EL (cell line): ENCODE results near the gene XYLB.

Experiments
- DNase-seq: peaks from one replicate; pipeline ENCODE4 v3.0.0-alpha.2; 2016

The XYLB gene

DNA sequence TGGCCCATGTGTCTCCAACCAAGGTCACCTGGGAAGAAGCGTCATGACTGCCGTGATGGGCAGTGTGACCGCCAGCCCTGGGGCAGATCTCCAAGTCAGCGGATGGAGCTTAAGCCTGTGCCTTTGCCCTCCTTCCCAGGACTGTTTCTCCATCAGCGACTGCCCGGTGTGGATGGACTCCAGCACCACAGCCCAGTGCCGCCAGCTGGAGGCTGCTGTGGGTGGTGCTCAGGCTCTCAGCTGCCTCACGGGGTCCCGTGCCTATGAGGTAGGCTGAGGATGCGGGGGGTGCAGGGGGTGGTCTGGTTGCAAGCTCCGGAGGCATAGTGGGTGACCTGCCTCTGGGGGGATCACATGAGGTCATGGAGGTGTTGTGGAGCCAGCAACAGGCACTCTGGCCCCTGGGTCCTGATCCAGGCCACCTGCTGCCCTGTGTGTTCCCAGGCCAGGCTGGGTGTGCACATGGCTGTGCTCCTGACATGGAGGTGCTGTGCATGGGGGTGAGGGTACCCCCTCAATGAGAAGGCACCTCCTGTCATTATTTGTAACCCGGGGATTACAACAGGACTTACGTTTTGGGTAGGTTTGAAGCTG, 19.0 kb downstream of the XYLB start:
- no peak for DNase-seq

DNA sequence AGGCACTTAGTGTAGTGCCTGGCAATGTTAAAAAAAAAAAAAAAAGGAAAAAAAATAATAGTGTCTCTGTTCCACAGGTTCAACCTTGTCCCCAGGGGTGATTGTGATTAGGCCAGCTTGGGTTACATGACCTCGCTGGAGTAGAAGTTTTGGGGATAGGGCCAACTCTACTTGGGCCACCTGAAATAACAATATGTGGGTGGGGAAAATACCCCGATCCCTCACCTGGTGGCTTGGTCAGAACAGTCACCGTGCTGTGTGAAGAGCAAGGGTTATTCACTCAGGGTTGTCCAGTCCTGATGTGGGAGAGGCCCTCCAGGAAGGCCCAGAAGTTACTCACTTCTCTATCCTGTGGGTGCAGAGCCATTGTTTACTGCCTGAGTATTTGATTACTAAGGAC, 19.5 kb downstream of the XYLB start:
- no peak for DNase-seq

DNA sequence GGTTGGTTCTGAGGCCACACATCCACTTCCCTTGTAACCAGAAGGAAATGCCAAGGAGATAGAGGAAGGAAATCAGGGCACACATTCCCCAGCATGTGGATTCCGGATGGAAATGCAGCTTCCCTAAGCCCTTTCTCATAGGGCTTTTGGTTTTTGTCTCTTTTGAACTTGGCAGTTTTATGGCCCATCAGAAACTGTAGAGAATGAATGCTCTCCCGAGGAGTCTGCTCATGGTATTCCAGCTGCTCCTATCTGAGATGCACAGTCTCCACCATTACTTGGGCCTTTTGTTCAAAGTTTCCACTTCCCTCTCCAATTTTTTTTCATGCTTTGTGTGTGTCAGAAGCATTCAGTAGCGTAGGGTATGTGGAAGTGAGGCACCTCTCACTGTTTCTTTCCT, 21.2 kb downstream of the XYLB start:
- DNase-seq: no peak

DNA sequence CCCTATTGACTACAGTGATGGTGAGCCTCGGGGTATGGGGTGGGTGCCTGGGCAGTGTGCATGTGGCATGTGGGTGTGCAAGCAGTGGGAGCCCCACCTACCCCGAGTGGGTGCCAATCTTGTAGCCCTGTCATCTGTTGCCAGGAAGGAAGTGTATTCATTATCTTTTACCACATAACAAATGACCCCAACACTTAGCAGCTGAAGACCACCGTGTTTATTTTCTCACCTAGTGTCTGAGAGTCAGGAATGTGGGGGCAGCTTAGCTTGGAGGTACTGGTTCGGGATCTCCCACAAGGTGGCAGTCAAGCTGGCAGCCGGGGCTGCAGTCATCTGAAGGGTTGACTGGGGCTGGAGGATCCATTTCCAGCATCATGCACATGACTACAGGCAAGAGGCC, 21.7 kb downstream of the XYLB start:
- no peak for DNase-seq

DNA sequence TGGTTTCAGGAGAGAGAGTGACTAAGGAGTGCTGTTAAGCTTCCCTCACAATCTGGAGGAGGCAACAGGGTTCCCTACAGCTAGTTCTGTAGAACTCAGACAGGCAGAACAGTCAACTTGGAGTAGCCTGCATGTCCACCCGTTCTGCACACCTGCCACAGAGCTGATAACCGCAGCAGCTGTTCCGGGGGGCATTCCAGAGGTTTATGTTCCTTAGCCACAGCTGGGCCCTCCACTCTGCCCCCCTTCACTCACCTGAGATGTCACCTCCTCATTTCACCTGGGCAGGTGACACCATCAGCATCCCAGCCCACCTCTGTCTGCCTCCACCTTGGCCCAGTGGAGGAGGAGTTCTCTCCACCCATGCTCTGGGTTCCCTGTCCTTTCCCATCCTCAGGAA, 22.6 kb downstream of the XYLB start:
- DNase-seq: no peak

DNA sequence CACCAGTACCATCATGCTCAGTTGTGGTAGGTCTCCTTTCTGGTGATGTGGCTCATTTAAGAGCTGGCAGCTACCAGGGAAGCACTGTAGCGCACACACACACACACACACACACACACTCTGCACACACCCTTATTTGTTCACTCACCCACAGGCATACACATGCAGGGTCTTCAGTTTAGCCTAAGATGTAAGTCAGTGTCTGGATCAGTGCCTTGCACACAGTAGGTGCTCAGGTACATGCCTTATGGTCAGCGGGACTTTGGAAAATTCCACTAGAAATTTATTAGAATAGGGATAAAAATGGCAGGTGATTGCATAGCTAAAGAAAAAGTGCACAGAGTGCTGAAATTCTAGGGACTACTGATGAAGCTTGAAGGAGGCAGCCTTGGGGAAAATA, 23.6 kb downstream of the XYLB start:
- DNase-seq: no peak

DNA sequence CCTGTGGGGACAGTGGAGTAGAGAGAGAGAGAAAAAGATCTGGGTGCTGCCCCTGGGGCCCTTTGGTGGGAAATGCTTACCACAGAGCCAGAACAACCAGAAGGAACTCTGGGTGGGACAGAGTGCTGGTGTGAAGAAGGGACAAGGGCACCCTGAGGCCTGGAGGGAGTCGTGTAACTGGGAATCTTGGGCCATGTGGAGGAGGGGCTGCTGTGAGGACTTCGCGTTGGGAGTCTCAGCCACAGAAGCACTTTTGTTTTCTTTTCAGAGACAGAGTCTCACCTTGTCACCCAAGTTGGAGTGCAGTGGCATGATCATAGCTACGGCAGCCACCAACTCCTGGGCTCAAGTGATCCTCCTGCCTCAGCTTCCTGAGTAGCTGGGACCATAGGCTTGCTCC, 24.3 kb downstream of the XYLB start:
- DNase-seq: no peak

DNA sequence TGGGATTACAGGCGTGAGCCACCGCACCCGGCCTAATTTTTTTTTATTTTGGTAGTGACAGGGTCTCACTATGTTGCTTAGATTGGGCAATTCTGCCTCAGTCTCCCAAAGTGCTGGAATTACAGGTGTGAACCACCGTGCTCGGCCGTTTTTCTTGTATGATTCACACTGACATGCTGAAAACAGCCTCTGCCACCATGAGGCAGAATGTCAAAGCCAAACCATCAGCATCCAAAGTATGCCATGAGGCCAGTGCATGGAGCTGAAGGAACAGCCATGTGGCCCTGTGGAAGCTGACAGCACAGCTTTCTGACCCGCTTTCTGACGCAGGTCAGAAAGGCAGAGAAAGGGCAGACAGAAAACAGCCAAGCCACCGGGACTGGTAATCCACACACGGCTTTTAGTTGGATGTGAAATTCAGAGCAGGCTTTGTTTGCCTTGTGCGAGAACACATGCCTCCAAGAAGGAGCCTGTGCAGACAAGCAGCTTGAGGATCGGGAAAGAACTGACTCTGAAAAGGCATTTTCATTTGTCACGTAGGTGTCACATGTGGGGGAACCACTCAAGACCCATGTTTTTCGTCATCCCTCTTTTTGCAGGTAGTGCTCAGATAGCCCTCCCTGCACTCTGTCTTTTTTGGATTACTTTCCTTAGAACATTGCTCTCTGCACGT, 25.1 kb downstream of the XYLB start:
- DNase-seq: no peak

DNA sequence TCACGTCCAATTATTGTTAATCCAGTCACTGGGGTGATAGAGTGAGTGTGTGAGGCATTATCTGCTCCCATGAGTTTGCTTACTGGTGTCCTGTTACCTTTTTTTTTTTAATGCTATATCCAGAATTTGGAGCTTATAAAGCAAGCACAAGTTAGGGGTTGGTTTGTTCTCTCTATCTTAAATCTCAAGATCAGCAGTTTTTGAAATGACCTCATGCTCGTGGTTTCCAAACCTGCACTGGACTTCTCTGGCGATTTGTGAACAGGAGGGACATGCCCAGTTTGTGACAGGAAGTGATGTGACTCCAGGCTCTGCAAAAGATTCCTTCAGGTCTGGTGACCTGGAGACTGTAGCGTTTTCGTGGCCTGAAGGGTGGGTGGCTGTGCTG, 25.6 kb downstream of the XYLB start:
- no peak for DNase-seq

DNA sequence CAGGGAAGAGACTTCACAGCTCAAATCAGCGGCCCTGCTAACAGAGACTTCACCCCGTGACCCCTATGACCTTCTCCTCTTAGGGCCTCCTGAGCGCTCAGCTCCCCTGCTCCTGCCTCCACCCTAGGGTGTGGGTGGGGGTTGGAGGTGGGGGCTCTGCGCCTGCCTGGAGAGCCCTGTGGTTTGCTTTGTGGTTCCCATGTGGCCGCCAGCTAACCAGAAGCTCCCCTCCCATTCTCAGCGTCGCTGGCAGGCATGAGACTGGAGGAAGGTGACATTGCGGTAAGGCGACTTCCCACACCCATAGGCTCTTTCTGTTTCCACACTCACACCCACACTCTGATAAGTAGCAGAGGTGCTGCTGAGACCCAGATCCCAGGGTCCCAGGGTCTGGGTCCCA, 27.6 kb downstream of the XYLB start:
- DNase-seq: no peak

DNA sequence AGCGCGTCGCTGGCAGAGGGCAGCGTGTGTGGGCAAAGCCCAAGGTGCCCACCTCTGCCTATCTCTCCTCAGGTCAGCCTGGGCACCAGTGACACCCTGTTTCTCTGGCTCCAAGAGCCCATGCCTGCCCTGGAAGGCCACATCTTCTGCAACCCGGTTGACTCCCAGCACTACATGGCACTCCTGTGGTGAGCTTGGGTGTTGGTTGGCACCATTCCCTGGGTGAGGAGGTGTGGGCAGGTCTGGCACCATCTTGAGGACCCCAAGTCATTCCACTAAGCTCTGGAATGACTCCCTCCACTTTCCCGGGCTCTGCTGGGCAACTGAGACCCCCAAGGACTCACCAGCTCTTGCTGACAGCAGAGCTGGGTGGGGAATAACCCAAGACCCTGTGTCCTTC, 28.5 kb downstream of the XYLB start:
- DNase-seq: no peak

DNA sequence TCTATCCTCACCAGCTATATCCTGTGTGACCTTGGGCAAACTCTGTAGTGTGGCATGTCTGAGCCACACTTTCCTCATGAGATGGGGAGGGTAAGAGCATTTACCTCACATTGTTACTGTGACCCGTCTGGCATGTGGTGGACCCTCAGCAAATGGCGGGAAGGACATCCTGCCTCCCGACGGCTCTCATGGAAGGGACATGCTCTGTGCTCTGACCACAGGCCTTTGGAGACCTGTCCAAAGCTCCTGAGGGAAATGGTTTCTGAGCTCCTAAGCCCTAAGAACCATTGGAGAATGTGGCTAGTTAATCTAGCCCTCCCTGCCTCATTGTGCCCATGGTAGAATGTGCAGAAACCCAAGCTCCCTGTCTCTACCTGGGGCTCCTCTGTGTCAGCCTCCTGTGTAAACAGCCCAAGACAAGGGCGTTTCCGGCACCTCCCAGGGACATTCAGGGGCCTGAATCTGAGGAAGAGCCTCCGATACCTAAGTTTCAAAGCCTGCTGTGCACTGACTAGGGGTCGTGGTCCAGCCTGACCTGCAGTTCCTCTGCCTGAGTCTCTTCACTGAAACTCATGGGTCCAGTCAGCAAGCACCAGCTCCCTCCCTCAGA, 29.0 kb downstream of the XYLB start:
- DNase-seq: no peak

DNA sequence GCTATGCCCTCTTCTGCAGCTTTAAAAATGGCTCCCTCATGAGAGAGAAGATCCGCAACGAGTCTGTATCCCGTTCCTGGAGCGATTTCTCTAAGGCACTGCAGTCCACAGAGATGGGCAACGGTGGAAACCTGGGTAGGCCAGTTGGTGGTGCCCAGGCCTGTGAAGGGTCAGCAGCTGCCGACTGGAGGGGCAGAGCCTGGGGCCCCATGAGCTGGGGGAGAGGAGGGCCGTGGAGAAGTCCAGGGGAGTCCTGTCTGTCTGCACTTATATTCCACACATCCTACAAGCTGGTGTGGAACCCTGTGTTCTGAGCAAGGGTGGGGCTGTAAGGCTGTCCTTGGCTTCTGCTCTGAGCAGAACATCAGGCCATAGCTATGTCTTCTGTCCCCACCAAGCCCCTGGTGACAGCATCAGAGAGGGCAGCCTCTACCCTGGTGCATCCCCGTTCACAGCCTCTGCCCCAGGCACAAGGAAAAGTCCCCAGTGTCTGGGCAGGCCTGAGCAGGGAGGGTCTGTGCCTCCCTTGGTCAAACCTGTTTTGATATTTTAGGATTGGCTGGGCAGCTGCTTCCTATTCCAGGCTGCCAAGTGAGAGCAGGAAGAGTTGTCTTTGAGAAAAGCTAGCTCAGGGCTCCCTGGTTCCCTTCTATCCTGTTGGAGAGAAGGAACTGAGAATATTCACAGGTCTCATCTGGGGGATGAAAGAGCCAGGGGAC, 29.7 kb downstream of the XYLB start:
- no peak for DNase-seq

DNA sequence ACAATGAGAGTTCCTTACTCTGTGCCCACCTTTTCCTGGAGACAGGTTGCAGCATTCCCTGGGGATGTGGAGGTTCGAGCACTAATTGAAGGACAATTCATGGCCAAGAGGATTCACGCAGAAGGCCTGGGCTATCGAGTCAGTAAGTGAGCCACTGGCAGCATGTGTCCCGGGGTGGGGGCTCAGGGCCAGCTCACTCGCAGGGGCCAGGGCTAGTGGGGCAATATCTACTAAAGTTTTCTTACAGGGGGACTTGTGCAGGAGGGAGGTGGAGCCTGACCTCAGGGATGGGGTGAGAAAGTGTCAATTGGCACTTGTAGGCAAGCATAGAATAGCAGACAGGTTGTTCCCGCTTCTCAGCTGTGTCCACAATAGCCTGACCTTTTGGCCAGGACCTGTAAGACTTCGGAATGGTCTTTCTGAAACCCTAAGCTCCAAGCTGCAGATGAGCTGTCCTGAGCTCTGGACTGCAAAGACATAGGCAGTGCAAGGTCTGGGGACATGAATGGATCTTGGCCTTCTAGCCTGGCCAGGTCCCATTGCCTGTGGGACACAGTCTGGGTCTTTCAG, 32.7 kb downstream of the XYLB start:
- DNase-seq: no peak

DNA sequence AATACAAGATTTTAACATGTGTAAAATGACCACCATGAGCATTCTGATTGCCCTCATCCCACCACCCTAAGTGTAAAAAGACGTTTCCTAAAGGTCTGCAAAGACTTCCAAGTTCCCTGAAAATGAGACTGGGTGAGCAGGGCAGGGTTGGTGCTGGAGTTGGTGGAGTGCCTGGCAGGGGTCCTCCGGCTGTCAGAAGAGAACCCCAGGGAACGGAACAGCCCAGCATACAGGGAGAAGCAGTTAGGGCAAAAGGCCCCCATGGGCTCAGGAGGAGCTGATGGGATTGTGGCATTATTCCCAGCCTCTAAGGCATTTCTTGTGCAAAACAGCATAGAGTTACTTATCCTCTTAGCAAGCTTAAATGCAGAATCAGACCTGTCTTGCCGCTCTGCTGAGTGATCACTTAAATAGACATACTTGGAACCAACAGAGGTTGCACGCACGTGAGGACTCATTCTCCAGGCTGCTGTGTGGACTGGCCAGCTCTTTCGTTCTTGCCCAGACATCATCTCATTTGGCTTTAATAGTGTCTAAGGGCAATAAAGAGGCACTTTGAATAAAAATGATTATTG, 36.0 kb downstream of the XYLB start:
- no peak for DNase-seq

DNA sequence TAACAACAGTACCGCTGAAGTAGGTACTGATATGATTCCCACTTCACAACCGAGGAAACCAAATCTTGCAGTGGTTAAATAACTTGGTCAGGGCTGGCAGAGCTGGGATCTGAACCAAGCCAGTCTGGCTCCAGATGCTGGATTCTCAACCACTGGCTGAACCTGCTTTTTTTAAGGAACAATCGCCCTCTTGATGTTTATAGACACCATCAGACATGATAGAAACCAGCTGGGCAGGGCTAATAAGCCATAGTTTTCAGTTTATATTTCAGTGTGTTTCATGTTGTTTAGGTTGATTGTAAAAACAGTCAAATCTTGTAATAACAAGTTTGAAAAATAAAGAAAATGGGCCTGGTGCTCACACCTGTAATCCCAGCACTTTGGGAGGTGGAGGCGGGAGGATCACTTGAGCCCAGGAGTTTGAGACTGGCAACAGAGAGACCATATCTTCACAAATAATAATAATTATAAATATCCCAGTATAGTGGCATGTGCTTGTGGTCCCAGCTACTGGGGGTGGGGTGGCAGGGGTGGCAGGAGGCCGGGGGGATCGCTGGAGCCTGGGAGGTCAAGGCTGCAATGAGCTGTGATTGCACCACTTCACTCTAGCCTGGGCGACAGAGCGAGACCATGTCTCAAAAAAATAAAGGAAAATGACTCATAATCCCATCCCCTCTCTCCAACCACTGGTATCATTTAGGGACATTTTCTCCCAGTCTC, 36.7 kb downstream of the XYLB start:
- no peak for DNase-seq

DNA sequence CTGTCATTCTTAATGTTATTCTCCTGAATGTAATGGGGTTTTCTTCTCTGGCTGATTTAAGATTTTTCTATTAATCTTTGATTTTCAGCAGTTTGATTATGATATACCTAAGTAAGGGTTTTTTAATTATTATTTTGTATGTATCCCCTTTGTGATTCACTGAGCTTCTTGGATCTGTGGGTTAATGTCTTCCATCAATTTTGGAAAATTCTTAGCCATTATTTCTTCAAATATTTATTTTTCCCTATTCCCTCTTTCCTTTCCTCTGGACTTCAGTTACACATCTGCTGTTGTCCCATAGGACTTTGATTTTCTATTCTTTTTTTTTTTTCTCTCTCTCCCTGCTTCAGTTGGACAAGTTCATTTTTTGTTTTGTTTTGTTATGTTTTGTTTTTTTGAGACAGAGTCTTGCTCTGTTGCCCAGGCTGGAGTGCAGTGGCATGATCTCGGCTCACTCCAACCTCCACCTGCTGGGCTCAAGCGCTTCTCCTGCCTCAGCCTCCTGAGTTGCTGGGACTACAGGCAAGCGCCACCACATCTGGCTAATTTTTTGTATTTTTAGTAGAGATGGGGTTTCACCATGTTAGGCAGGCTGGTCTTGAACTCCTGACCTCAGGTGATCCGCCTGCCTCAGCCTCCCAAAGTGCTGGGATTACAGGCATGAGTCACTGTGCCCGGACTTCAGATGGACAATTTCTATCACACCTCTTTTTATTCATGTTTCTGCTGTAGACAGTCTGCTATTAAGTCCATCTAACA, 40.6 kb downstream of the XYLB start:
- no peak for DNase-seq

DNA sequence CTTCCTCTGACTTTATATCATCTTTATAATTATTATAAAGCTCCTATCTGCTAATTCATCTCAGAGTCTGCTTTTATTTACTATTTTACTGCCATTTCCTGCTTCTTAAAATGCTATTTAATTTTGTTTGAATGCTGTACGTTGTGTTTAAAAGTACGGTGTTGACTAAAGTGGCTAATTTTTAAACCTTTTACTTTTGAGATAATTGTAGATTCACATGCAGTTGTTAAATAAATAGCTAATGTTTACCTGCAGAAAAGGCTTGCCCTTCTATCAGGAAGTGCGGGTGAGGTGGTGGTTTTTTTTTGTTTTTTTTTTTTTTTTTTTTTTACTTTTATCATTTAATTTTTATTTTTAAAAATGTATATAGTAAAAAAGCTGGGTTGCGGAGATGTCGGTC, 41.3 kb downstream of the XYLB start:
- DNase-seq: no peak

DNA sequence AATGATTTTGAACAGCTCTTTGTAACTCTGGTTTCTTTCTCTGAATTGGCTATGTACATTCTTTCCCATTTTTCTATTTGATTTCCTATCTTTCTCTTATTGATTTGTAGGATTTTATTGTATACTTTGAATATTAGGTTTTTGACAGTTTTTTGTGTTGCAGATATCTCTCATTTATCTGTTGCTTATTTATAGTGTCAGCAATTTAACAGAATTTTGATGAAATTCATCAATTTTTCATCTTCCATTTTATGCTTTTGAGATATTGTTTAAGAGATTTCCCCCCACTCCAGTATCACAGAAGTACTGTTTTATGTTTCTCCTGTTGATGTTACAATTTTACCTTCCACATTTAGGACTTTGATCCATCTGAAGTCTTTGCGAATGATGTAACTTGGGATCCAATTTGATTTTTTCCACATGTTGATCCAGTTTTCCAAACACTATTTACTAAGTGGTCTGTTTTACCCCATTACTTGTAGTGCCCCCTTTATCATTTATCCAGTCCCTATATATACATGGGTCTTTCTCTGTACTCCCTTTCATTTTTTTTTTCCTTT, 46.1 kb downstream of the XYLB start:
- no peak for DNase-seq

DNA sequence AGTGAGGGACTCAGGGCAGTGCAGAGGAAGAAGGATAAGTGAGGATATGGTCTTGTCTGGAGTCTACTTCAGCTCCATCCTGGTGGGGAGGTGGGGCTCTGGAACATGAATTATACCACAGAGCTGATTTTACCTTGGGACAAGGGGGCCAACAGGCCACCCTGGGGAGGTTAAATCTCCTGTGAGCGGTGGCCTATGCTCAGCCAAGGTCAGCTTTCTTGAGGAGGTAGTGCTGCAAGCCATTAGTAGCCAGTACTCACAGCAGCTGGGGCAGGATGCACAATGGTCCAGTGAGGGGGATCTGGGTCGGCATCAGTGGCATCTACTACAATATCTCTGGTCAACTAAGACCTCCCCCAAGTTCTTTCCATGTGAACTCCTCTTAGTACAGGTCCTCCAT, 49.7 kb downstream of the XYLB start:
- no peak for DNase-seq

DNA sequence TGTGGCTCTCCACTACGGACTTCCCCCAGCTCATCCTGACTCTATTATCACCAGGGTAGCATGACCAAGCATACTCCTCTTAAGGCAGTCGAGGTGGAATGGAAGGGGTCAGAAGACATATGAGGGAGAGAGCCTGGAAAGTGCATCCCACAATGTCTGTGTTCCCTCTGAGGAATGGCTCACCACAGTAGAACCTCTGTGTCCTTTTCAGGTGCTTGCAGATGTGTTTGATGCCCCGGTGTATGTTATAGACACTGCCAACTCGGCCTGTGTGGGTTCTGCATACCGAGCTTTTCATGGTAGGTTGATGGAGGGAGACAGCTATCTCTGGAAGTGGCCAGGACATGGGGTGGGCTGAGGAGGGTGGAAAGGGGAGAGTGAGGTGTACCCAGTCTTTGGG, 50.3 kb downstream of the XYLB start:
- DNase-seq: no peak

DNA sequence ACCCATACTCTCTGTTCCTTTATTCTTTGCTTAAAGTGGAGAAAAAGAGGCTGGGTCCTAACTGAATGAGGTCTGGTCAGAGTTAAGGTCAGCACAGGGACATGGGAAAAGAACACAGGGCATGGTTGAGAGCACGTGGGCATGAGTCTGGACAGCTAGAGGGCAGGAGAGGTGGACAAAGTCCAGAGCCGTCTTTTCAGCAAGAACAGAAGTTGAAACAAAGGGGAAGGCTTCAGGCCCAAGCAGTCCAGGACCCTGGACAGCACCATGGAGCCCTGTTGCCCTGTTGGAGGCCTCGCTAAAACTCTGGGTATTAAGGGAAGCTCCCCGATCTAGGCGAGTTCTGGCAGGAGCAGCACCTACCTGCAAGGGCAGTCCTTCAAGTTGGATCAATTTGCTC, 50.7 kb downstream of the XYLB start:
- peak; percentile 18 for DNase-seq
